GM15510 (cell line): ENCODE measurements around the gene DNAI1.

Experiments used
- POLR2A ChIP-seq: IDR thresholded peaks from 3 replicates; pipeline ENCODE4 v1.6.1; 2011; ENCODE audit warnings: borderline replicate concordance; ENCODE audit not compliant: insufficient read length; ENCODE audit errors: extremely low read depth

Gene DNAI1

DNA sequence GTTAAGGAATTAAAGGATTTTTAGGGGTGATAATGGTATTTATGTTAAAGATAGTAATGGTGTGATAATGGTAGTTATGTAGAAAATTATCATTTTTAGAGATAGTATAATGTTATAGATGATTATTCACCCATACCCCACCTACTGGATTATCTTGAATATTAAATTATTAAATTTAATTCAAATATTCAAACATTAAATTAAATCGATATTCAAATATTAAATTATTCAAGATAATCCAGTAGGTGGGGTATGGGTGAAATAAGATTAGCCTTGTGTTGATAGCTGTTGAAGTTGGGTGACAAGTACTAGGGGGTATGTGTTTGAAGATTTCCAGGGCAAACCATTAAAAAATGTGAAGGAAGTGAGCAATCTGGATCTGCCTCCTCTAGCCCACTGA lies 15.8 kb upstream of the DNAI1 start:
- no peak for TF ChIP-seq POLR2A

DNA sequence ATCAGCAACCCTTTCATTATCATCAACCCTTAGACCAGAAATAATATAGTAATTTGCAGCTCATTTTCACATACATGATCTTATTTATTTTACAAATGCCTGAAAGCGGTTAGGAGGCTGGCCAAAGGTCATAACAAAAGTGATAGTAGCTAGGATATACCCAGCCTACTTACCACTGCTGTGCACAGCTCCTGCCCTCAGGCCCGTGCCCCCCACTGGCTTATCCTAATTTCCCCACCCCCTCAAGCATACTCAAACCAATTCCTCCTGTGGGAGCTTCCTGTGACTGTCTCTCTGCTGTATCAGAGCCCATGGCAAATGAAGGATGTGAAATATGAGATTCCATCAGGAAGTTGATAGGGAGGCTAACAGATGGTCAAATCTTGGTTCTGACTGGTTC lies 15.1 kb upstream of the DNAI1 start:
- TF ChIP-seq POLR2A: no peak

DNA sequence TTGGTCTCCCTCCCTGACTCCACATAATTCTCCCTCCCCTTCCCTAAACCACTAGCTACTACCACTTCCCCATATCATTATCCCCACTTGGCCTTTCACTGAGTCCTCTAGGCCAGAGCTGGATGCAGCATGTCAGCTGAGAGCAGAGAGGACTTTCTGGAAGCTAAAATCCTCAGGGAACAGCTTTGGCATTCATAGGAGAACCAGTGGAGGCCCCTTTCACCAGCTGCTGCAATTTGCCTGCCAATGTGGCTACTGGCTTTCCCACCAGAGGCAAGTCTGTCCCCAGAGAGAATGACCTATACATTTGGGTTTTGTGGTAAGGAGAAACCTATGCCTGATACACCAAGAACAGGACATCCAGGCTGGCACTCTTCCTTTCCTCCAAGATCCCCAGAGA lies 14.6 kb upstream of the DNAI1 start:
- TF ChIP-seq POLR2A: no peak

DNA sequence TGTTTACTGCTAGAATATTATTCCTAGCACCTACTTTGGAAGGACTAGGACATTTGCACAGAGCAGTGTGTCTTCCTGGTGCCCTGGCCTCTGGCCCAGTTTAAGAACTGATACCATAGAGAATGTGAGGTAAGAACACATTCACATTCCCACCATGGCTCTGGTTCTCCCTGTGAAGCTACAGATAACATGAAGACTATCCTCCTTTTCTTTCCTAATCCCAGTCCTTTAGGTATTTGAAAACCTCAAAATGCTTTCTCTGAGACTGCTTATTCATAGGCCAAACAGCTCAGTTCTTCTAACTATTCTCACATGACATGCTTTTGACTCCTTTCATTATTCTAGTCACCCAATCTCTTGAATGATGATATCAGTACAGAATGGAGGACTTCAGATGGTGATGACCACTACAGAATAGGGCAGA lies 12.1 kb upstream of the DNAI1 start:
- TF ChIP-seq POLR2A: no peak

DNA sequence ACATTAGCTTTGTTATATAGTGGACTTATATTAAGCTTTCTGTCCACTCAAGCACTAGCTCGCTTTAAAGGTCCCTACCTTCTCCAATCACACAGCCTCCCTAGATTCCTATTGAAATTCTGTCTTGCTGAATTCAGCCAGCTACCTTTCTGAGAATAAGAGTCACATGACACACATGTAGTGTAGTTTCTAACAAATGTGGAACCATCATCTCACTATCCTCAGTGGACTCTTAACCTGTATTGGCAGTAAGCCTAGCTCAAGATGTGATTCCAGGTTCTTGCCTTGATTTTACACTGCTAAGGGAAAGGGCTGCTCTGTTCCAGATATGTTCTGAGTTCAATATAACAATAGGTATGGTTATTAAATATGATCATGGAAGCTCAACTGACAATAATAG lies 11.7 kb upstream of the DNAI1 start:
- TF ChIP-seq POLR2A: no peak

DNA sequence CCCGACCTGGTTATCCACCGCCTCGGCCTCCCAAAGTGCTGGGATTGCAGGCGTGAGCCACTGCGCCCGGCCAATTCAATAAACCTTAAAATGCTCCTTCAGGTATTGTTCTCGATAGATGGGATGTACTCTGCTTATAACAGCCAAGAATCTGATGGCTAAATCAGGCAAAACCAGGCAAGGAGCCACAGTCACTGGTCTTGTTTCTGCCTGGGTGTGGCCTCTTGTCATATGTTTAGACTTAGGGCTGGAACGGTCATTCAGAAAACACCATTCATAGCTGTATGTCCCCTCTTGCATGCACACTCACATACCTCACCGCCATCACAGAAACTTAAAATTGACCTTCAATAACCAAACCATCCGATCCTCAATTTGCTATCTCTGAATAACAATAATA lies 8.0 kb upstream of the DNAI1 start:
- no peak for TF ChIP-seq POLR2A

DNA sequence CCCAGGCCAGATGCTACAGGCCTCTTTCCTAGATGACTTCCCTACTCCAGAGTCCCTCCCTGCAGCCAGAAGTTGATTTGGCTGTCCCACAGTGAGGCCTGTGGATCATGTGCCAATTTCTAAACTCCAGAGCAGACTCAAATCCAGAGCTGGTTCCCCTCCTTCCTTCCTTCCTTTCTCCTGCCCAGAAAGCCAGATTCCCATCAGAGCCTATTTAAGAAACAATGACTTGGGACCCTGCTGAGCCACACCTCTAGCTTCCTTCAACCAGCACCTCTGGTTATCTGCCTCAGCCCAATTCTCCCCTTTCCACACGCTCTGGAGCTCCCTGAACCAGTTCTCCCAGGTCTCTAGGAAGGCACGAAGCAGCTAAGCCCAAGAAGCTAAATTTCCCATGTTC lies 7.5 kb upstream of the DNAI1 start:
- TF ChIP-seq POLR2A: no peak

DNA sequence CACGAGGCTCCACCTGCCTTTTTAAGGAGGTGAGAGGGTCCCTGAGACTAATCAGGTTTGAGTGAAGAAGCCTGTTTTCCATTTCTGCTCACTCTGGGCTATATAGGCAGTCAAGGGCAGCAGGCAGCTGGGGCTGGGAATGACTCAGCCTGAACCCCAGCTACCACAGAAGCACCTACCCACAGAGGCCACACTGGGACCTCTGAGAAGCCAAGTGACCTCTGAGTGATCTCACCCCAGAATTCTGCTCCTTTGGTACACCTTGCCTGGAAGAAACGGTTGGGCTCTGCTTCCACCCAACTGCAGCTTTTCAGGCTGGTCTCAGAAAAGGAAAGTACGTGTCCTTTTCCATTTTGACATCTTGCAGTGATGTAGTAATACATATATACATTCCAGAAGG lies 7.1 kb upstream of the DNAI1 start:
- TF ChIP-seq POLR2A: no peak

DNA sequence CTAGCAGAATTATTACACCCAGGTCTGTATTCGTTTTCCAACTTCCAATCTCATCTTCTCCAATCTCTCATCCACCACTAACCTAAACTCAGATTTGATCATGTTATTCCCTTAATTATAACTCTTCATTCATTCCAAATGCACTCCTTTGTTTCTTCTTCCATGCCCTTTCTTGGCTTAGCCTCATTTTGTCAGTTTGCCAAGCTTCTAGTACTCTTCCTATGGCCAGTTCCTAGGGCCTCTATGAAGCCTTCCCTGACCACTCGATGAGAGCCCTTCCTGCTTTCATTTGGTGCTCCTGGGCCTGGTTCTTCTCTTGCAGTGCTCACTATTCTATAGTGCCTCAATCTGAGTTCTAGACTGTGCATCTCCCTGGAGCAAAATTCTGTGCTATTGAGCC lies 6.0 kb upstream of the DNAI1 start:
- TF ChIP-seq POLR2A: no peak

DNA sequence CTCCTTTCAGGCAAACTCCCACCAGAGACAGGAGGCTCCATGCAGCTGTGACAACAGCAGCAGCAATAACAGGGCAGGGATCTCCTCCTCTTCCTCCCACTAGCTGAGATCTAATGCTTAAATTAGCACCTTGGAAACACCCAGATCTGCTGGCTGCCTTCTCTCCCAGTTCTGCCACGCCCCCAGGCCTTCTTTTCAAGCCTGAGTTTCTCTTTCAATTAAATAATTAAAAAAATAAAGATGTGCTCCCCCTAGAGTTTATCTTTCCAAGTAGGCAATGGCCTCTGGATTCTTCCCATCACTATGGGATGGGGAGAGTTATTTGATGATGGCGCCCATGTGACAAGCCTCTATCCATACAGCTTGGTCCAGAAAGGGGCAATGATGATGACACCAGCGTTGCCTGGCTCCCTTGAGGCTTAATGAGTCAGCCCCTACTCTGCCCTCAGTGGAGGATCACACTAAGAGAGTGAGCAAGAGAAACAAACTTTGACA lies 4.0 kb upstream of the DNAI1 start:
- TF ChIP-seq POLR2A: no peak

DNA sequence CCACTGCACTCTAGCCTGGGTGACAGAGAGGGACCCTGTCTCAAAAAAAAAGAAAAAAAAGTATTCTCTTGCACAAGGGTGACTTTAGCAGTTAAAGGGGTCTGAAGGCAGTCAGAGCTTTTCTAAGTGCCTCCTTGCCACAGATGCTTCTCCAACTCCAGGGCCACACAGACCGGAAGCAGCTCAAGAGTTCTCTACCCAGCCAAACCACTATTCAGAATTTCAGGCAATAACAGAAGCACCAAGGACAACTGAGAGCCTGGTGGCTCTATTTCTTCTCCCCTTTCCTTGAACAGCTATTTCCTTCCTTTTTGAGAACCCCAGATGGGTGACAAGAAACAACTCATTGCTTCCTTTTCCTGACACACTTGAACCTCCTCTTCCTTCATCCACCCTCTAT lies 2.5 kb upstream of the DNAI1 start:
- TF ChIP-seq POLR2A: no peak

DNA sequence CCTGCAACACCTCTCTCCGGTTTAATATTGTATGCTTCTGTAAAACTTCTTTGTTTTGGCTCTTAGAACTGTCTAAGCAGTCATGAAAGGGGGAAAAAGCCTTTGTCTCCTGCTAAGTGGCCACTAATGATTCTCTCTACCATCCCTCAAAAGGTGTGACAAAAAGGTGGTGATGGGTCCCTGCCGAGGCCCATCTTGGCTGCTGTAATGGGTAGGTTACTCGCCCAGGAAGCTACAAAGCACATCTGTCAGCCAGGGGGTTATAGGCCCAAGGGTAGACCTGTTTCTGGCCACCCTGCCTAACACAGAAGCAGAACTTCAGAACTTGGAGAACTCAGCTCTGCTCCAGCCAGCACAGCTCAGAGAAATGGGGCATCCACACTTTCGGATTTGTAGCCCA lies 1.9 kb upstream of the DNAI1 start:
- no peak for TF ChIP-seq POLR2A

DNA sequence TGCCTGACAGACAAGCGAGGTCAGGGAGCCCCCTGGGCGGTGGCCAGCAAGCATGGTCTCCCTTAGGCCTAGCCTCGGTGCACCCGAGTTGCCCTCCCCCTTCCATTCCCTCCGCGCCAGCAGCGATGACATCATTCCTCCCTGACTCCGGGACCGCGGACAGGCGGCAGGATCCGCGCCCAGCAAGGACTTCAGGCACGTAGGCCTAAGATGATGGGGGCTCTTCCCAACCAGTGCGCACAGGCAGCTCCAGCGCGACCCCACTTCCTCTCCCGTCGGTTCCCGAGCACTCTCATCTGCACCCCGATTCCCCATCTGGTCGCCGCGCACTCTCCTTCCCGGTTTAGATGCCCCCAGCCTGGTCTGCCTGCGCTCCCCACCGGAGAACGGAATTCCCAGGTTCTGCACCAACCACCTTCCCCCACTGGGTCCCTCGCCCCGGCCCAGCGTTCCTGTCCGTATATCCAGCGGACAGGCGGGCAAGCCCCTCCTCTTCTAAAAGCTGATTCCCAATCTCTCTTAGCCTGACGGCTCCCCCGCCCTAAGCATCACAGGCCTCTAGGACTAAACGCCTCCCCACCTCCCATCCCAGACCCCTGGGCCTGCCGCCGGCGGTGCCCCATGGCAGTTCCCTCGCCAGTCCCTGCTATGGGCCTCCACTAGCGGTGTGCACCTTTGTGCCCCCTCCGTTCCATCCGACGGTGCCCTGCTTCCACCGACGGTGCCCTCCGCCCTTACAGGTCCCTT lies 1.2 kb upstream of the DNAI1 start:
- no peak for TF ChIP-seq POLR2A

DNA sequence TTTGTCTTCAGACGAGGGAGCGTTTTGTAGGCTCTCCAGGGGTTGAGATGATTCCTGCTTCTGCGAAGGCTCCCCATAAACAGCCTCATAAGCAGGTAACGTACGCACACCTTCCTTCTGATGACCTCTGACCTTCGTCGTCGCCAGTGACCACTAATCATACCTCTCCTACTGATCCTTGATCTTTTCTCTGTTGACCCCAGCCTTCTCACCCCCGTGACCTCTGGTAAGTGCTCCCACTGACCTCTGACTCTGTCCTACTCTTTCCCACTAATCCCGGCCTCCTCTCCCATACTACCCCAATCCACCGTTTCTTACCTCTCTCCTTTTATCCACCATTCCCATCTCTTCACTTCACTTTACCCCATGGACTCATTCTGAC lies 345 bp downstream of the DNAI1 start:
- no peak for TF ChIP-seq POLR2A

DNA sequence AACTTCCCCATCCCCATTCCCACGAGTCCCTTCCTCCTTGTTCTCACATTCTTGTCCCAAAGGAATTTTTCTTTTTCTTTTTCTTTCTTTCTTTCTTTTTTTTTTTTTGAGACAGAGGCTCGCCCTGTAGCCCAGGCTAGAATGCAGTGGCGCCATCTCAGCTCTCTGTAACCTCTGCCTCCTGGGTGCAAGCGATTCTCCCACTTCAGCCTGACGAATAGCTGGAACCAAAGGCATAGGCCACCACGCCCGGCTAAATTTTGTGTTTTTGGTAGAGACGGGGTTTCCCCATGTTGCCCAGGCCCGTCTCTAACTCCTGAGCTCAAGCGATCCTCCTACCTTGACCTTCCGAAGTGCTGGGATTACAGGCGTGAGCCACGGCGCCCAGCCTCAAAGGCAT lies 751 bp downstream of the DNAI1 start:
- no peak for TF ChIP-seq POLR2A

DNA sequence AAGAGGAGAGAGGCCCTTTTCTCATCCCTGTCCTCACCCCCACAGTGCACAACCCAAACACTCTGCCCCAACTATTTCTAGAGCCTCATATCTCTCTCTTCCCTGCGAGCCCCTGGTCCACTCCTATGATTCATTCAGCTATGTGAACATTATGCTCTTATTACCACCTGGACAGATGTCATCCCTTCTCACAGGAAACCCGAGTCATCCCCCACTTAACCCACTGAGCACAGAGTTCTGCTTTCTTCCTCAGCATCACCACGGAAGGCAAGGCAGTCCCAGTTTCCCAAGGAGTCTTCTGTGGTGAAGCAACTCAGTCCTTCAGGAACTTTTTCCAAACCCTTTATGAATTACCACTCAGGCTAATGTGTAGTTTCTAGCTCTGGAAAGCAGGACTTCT lies 1.3 kb downstream of the DNAI1 start:
- TF ChIP-seq POLR2A: no peak
